ENCODE results near the gene MTFR2.

MTFR2 gene

DNA sequence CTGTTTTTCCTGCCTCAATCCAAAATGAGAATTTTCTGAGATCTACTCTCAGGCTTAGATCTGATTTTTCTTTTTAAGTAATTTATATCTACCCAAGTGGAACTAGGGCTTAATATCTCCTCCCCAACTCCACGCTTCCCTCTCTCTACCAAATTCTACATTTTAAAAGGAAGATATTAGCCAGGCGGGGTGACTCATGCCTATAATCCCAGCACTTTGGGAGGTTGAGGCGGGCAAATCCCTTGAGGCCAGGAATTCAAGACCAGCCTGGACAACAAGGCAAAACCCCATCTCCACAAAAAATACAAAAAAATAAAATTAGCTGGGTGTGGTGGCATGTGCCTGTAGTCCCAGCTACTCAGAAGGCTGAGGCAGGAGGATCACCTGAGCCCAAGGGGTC is 61.0 kb downstream of the MTFR2 start:
- DNase-seq, result no peak

- DNase-seq, result no peak
Observed at GRCh38 chr6:136188486-136188885, 61.6 kb downstream of the MTFR2 start.

- DNase-seq, result no peak
Observed at GRCh38 chr6:136186363-136186762, 63.7 kb downstream of the MTFR2 start.

DNA sequence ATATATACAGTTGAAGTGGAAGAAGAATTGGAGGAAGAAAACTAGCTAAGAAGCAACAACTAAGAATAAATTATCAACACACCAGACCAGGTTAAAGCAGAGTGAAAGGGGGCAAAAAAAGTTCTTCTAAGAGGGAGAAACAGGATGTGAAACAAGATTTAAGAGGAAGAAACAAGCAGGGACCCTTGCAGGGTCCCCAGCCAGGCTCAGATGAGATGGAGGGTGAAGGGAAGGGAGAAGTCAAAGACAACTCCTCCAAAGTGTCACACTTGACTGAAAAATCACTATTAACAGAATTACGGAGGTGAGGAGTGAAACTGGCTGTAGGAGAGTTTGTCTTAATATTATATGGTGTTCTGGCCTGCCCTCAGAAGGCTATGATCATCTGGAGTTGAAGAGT is 65.4 kb downstream of the MTFR2 start:
- DNase-seq, result no peak

GRCh38 chr6:136181861-136182260 is 68.2 kb downstream of the MTFR2 start:
- no peak for DNase-seq

DNA sequence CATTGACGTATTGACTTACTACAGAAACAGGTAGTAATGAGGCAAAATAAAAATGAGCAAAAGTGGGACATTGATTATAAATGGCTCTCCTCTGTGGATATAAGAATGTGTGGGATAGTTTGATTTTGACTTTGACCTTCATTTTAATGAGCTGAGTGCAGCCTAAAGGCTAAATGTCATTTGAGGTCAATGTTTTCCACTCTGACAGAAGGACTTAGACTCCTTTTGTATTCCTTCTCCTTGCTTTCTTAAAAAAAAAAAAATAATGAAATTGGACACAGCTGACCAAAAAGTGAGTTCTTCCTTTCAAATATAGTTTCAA is 68.6 kb downstream of the MTFR2 start:
- DNase-seq, result no peak
